Brain microvascular endothelial cell (primary cell): ENCODE measurements around the gene PPP2R1B.

Source experiments
- DNase-seq: peaks from one replicate; pipeline ENCODE4 v3.0.0-alpha.2; 2020
- H3K27ac ChIP-seq: fragments of 250-450 bp; sonication (Bioruptor Pico); 2 replicates; pipeline ENCODE4 v1.5.1; 2020; ENCODE audit warnings: mild to moderate bottlenecking, moderate library complexity
- H3K27me3 ChIP-seq: fragments of 250-450 bp; sonication (Bioruptor Pico); replicated peaks from 2 replicates; pipeline ENCODE4 v1.5.1; 2020; ENCODE audit warnings: mild to moderate bottlenecking
- H3K36me3 ChIP-seq: fragments of 250-450 bp; sonication (Bioruptor Pico); replicated peaks from 2 replicates; pipeline ENCODE4 v1.5.1; 2020; ENCODE audit warnings: mild to moderate bottlenecking
- H3K4me3 ChIP-seq: 2 replicates; pipeline ENCODE4 v1.5.1; 2011; ENCODE audit warnings: low read depth, mild to moderate bottlenecking, control low read depth, low read length, moderate library complexity
- in situ Hi-C: cut with HindIII; loops from 2 replicates; pipeline ENCODE4 v1.10.0; 2017; ENCODE audit warnings: low sequenced_read_pairs, low pct_ligation_motif_present
- TF ChIP-seq, protein P1 (sequence below): IDR thresholded peaks from 2 replicates; pipeline ENCODE4 v1.5.1; 2011; ENCODE audit warnings: low read depth, mild to moderate bottlenecking, moderate library complexity, low read length, control low read depth, inconsistent platforms; ENCODE audit errors: missing control alignments

PPP2R1B gene

GRCh38 chr11:111739299-111739698 lies 26.9 kb downstream of the PPP2R1B start:
- Histone ChIP-seq H3K4me3 (no peak overlapping the region), H3K36me3 (peaks cover 21% of the 10 kb centered on the region), H3K27ac (no peak overlapping the region), H3K27me3 (no peaks in the 10 kb centered on the region)
- no peak for DNase-seq
- TF ChIP-seq, protein P1, sequence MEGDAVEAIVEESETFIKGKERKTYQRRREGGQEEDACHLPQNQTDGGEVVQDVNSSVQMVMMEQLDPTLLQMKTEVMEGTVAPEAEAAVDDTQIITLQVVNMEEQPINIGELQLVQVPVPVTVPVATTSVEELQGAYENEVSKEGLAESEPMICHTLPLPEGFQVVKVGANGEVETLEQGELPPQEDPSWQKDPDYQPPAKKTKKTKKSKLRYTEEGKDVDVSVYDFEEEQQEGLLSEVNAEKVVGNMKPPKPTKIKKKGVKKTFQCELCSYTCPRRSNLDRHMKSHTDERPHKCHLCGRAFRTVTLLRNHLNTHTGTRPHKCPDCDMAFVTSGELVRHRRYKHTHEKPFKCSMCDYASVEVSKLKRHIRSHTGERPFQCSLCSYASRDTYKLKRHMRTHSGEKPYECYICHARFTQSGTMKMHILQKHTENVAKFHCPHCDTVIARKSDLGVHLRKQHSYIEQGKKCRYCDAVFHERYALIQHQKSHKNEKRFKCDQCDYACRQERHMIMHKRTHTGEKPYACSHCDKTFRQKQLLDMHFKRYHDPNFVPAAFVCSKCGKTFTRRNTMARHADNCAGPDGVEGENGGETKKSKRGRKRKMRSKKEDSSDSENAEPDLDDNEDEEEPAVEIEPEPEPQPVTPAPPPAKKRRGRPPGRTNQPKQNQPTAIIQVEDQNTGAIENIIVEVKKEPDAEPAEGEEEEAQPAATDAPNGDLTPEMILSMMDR = no peak
- in situ Hi-C loops = no loop called here

GRCh38 chr11:111737444-111738210 lies 28.6 kb downstream of the PPP2R1B start:
- H3K36me3 ChIP-seq = peaks cover 9% of the 10 kb centered on the region
- no peaks in the 10 kb centered on the region for H3K27me3 ChIP-seq
- in situ Hi-C loops = no loop called here
- peak overlapping the region; percentile 8 for H3K27ac ChIP-seq
- H3K4me3 ChIP-seq = no peak overlapping the region
- DNase-seq = no peak
- TF ChIP-seq, protein P1 = no peak

DNA sequence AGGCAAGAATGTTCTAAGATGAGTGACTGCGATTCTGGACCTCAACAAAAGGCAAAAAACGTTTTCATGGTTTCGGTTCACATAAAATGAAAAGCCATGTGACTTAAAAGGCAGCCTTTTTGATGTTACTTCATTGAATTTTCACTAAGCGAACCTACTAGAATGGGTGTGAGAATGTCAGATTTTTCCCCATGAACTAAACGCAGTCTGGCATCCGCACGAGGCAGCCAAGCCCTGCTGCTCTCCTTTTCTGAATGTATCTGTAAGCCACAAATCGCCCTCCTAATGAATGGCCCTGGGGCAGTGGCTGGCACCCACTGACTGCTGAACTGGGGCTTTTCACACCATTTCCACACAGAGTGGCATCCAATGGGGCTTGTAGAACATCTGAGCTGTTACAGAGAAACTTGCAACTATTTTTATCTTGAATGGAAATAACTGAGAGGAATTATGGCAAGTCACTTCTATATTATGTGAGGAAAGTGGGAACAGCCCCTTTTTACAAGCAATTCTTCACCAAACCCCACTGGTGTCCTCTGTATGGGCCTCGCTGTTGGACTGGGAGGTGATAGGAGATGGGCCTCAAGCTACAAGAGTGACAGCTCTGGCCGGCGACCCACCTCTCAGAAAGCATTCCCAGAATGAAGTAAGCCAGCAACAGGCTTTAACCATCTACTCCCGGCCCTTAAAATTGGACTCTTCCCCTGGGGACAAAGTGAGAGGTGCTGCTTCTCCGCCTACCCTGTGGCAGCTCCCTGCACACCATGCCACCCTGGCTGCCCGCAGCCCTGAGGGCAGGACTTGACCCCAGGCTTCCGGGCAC lies 29.4 kb downstream of the PPP2R1B start:
- TF ChIP-seq, protein P1 = no peak
- peak overlapping the region; percentile 100 for H3K27ac ChIP-seq
- H3K4me3 ChIP-seq = no peak overlapping the region
- no peak for DNase-seq
- H3K36me3 ChIP-seq = peaks cover 9% of the 10 kb centered on the region
- in situ Hi-C loops = no loop called here
- H3K27me3 ChIP-seq = no peaks in the 10 kb centered on the region

GRCh38 chr11:111736181-111736590 lies 30.0 kb downstream of the PPP2R1B start:
- in situ Hi-C loops = no loop called here
- TF ChIP-seq, protein P1 = no peak
- peak; percentile 45 for DNase-seq
- Histone ChIP-seq H3K36me3 (peaks cover 7% of the 10 kb centered on the region), H3K4me3 (no peak overlapping the region), H3K27ac (peak overlapping the region; percentile 100), H3K27me3 (no peaks in the 10 kb centered on the region)

DNA sequence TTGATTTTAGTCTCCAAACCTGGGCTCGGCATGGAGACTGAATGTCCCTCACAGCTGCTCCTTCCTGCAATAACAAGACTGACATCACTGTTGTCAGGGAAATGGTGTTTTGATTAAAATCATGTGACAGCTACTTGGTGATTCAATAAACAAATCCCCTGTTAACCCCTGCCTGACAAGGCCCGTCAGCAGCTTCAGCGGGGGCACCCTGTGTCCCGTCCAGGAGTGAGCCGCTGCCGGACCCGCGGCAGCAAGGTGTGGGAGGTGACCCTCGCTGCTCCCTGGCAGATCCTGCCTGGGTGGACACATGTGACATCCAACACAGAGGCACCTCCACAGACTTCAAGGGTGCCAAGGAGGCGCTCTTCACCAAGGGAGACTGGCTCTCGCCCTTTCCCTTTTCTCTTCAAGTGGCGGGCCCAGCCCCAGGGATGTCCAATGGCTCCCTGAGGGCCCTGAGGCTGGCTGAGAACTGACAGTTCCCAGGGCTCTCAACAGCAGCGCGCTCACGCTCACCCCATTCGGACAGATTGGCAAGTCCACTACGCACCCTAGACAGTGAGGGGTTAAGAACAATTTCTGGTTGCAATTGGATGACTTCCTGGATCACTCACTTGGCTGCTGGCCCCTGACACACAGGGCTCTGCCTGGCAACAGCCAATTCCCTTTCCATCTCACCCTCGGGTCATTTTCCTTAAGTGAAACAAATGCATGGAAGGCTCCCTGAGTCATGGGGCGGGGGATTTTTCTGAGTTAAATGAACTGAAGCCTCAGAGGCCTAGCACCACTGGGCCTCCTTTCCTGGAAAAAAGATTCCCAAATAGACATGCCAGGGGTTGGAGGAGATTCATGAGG lies 30.7 kb downstream of the PPP2R1B start:
- H3K36me3 ChIP-seq = no peaks in the 10 kb centered on the region
- no peaks in the 10 kb centered on the region for H3K27me3 ChIP-seq
- peak; percentile 98 for DNase-seq
- in situ Hi-C loops = no loop called here
- TF ChIP-seq, protein P1 = no peak
- peak overlapping the region; percentile 100 for H3K27ac ChIP-seq
- peak overlapping the region; percentile 38 for H3K4me3 ChIP-seq
